Colon (tissue), 2 donors: ENCODE results near the gene TRIM39.
"Not testable (repeated sequence)": the region's sequence is repeated elsewhere in the genome, so short reads cannot be mapped to it uniquely, and the experiment has no call there.

Experiments used
- FAIRE-seq: peaks from 2 replicates; lab custom pipeline; 2012; peaks lifted over from hg19 to GRCh38; lab: Jason Lieb, UNC
- donor health status: control.
- donor health status: control.

Gene TRIM39

GRCh38 chr6:30363459-30363858, 36.7 kb downstream of the TRIM39 start:
- no peak for FAIRE-seq

- FAIRE-seq: no peak
Measured at GRCh38 chr6:30364591-30364990, 37.9 kb downstream of the TRIM39 start.

- FAIRE-seq: not testable (repeated sequence)
Measured at GRCh38 chr6:30369280-30369679, 42.6 kb downstream of the TRIM39 start.

GRCh38 chr6:30378290-30378937, 51.7 kb downstream of the TRIM39 start:
- no peak for FAIRE-seq

GRCh38 chr6:30380464-30380863, 53.7 kb downstream of the TRIM39 start:
- FAIRE-seq: no peak

- FAIRE-seq: no peak
Measured at GRCh38 chr6:30386166-30386565, 59.4 kb downstream of the TRIM39 start.

GRCh38 chr6:30391240-30391639, 64.5 kb downstream of the TRIM39 start:
- FAIRE-seq: no peak
